Adrenal gland (tissue), 12 donors: ENCODE measurements around the gene HASPIN. TPM values are rescaled to one million over a fixed set of nuclear protein-coding genes. Genes with fewer than 3 reads are reported as not detected.
"Not testable (repeated sequence)": the region's sequence is repeated elsewhere in the genome, so short reads cannot be mapped to it uniquely, and the experiment has no call there.

Experiments used
- DNase-seq, 7 donors: peaks; one replicate each; pipeline ENCODE4 v3.0.0-alpha.2; 2019 to 2020
- H3K27ac ChIP-seq, 5 donors: fragments of 200-600 bp; sonication (generic) in 4 of 5; 1 replicate in 3 of 5; 2 replicates in 2 of 5; pipeline versions ENCODE4 v1.5.1 to v1.8.0; 2016 to 2020; ENCODE audit warnings: mild to moderate bottlenecking in 1 of 5
- H3K27me3 ChIP-seq: fragments of 200-600 bp; 2 replicates; pipeline ENCODE4 v1.8.0; 2021
- H3K36me3 ChIP-seq, 2 donors: fragments of 200-600 bp; replicated peaks in 1 of 2; 1 replicate in 1 of 2; 2 replicates in 1 of 2; pipeline versions ENCODE4 v1.5.1 to v1.8.0; 2018 to 2022
- H3K4me1 ChIP-seq, 2 donors: fragments of 200-600 bp; replicated peaks in 1 of 2; 1 replicate in 1 of 2; 2 replicates in 1 of 2; pipeline versions ENCODE4 v1.5.1 to v1.8.0; 2018 to 2021
- H3K4me3 ChIP-seq, 4 donors: fragments of 200-600 bp; sonication (generic) in 3 of 4; one replicate each; pipeline ENCODE4 v1.5.1; 2016 to 2018
- H3K9me3 ChIP-seq, 3 donors: fragments of 200-600 bp; sonication (generic) in 1 of 3; replicated peaks in 1 of 3; 1 replicate in 2 of 3; 2 replicates in 1 of 3; pipeline versions ENCODE4 v1.5.1 to v1.8.0; 2016 to 2021
- POLR2A ChIP-seq, 2 donors: fragments of 450-650 bp; IDR thresholded peaks; one replicate each; pipeline ENCODE4 v1.6.1; 2017; ENCODE audit warnings: antibody characterized with exemption in 2 of 2, mild to moderate bottlenecking in 2 of 2, moderate library complexity in 1 of 2
- WGBS, 4 donors: extraction: QIAGEN DNeasy Blood & Tissue Kit in 2 of 4; methylation state at CpG; one replicate each; pipeline versions ENCODE4 v1.1.5 to v1.1.7; 2013 to 2017; 5-methylcytosine and 5-hydroxymethylcytosine counted together
- intact Hi-C, 2 donors: fragments of 100-400 bp; cut with DNase I; formaldehyde crosslinking; loops; one replicate each; pipeline versions ENCODE4 v1.14.1 to v1.15.0; 2022 to 2023
- polyA plus RNA-seq, 3 donors: library from polyadenylated mRNA; stranded (reverse); fragments of 200-250 nt in 2 of 3; fragments of 350-450 nt in 1 of 3; fragmentation: Illumina TruSeq in 1 of 3; extraction: RNeasy Lipid Tissue Mini Kit (QIAGEN cat#74804) in 1 of 3; gene quantifications; one replicate each; pipeline ENCODE4 v1.2.3, GENCODE V29; 2013 to 2014
- total RNA-seq, 9 donors: library from RNA; depleted of rRNA in 4 of 9; stranded (reverse); fragments of >200 nt in 4 of 9; fragments of 120-200 nt in 1 of 9; fragmentation: NEBNext Ultra II Directional in 1 of 9; extraction: Animal tissue kit (Norgen Biotek cat#: 25700) in 1 of 9; gene quantifications; one replicate each; pipeline versions ENCODE4 v1.1.0 to v1.2.4, GENCODE V29; 2013 to 2023
- TF ChIP-seq, protein P1 (sequence below), 6 experiments: fragments of 450-650 bp in 4 of 6; fragments of 200-600 bp in 2 of 6; sonication (generic) in 1 of 6; IDR thresholded peaks; 1 replicate in 5 of 6; 2 replicates in 1 of 6; pipeline versions ENCODE4 v1.5.1 to v1.8.0; 2016 to 2021; ENCODE audit warnings: antibody characterized with exemption in 6 of 6, mild to moderate bottlenecking in 2 of 6, moderate library complexity in 1 of 6
- donor health status: healthy with polysubstance abuse.
- donor health status: Bipolar disorder and iron deficiency.
- donor health status: DM: yes; HTN: yes; CAD: no.
- donor health status: DM: no; HTN: no; CAD: no.
- donor health status: DM: no; HTN: no; CAD: no.
- donor health status: DM: yes; HTN: yes; CAD: no.

Gene HASPIN
- total and polyA plus RNA-seq, 12 donors = 0.07 to 1.4 (median 0.39) TPM

DNA sequence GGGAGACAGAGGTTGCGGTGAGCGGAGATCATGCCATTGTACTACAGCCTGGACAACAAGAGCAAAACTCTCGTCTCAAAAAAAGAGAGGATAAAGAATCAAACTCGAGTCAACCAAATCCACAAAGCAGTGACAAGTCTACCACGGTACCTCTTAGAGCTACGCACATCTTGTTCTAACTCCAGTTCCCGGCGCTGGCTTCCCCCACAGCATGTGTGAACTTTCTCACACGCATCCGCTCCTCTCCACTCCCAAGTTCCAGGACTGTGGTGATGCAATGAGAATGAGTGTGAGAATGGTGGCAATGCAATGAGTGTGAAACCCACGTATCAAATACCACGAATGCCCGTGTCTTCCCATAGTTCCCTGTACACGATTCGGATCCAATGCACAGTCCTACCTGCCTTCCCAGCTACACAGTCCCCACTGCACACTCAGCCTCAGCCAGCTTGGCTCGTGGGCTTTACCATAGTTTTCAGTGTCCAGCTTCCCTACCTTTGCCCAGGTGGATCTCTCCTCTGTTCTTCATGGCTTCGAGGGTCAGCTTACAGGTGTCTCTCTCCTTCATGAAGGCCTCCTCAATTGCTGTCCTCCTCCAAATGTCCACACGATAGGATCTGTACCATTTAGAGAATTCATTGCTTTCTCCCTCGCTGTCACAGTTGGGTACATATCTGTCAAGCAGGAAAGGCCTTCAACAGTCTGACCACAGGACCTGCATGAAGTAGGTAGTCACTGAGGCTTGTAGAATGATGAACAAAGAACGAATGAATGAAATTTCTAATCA, 18.6 kb upstream of the HASPIN start:
- intact Hi-C loops = no loop called here
- 84 to 88% (median 87%) methylated on average over 20 of the region's 20 CpGs for WGBS, 4 donors
- TF ChIP-seq POLR2A (IDR thresholded peaks at IDR 0.05) = no peak
- TF ChIP-seq, protein P1, sequence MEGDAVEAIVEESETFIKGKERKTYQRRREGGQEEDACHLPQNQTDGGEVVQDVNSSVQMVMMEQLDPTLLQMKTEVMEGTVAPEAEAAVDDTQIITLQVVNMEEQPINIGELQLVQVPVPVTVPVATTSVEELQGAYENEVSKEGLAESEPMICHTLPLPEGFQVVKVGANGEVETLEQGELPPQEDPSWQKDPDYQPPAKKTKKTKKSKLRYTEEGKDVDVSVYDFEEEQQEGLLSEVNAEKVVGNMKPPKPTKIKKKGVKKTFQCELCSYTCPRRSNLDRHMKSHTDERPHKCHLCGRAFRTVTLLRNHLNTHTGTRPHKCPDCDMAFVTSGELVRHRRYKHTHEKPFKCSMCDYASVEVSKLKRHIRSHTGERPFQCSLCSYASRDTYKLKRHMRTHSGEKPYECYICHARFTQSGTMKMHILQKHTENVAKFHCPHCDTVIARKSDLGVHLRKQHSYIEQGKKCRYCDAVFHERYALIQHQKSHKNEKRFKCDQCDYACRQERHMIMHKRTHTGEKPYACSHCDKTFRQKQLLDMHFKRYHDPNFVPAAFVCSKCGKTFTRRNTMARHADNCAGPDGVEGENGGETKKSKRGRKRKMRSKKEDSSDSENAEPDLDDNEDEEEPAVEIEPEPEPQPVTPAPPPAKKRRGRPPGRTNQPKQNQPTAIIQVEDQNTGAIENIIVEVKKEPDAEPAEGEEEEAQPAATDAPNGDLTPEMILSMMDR (IDR thresholded peaks at IDR 0.05) = no peak
- Histone ChIP-seq H3K4me1 (peaks cover 0 to 7% of the 10 kb centered on the region in 2 donors), H3K4me3 (no peak overlapping the region), H3K9me3 (no peaks in the 10 kb centered on the region), H3K27me3 (no peaks in the 10 kb centered on the region), H3K36me3 (no peaks in the 10 kb centered on the region), H3K27ac (no peak overlapping the region)
- no peak for DNase-seq

DNA sequence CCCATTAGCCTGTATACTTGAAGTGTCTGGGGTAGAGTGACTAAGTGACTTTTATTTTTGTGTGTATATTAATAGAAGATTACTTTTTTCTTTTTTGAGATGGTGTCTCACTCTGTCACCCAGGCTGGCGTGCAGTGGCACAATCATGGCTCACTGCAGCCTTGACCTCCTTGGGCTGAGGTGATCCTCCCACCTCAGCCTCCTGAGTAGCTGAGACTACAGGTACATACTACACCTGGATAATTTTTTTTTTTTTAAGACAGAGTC, 18.1 kb upstream of the HASPIN start:
- H3K4me1 ChIP-seq, H3K36me3 ChIP-seq, H3K9me3 ChIP-seq, H3K27me3 ChIP-seq, H3K4me3 ChIP-seq, intact Hi-C loops, DNase-seq, H3K27ac ChIP-seq: not testable (repeated sequence)
- WGBS, 4 donors = 57 to 100% (median 78%) methylated on average over 1 of the region's 1 CpG

DNA sequence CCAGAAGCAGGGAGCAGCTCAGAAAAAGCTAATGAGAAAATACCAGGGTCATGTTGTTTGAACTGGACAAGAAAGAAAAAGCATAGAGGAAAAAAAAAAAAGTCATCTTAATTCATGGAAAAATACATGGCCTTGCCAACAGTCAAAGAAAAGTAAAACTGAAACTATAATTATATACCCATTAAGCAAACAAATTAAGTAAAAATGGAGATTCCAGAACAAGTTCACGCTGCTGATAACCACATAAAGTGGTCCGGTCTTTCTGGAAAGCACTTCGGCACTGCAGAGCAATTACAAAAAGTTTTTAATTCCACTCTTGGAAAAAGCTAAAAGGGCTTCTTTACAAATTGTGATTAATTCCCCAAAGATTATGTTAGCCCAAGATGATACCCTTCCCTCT, 15.3 kb upstream of the HASPIN start:
- Histone ChIP-seq H3K27me3 (no peaks in the 10 kb centered on the region), H3K36me3 (peaks cover 0 to 5% of the 10 kb centered on the region in 2 donors), H3K4me3 (no peak overlapping the region), H3K9me3 (no peaks in the 10 kb centered on the region), H3K4me1 (peaks cover 0 to 7% of the 10 kb centered on the region in 2 donors), H3K27ac (no peak overlapping the region)
- intact Hi-C loops = no loop called here
- no peak for DNase-seq
- 52 to 75% (median 61%) methylated on average over 3 of the region's 3 CpGs for WGBS, 4 donors
- TF ChIP-seq, protein P1 (IDR thresholded peaks at IDR 0.05) = no peak
- TF ChIP-seq POLR2A (IDR thresholded peaks at IDR 0.05) = no peak

DNA sequence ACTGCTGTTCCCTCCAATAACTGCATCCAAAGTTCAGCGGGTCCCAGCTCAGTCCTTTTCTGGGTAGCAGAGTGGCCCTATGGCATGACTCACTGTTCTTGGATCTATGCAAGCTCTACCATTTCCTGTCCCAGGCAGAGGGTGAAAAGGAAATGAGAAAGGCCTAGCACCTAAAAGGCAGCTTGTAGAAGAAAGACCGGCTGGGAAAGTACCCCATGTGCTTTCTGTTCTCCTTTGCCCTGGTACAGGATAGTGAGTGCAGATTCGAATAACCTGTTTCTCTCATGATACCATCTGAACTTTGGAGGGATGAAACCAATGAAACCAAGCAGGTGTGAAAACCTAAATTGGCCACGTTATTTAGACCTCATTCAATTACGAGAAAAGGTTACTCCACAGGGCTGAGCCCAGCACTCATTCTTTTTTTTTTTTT, 12.7 kb upstream of the HASPIN start:
- H3K27ac ChIP-seq = no peak overlapping the region
- no peaks in the 10 kb centered on the region for H3K9me3 ChIP-seq
- H3K27me3 ChIP-seq = no peaks in the 10 kb centered on the region
- no peak for TF ChIP-seq POLR2A (IDR thresholded peaks at IDR 0.05)
- TF ChIP-seq, protein P1 (IDR thresholded peaks at IDR 0.05) = no peak
- H3K36me3 ChIP-seq = peaks cover 0 to 23% of the 10 kb centered on the region in 2 donors
- no peak overlapping the region for H3K4me3 ChIP-seq
- peaks cover 0 to 7% of the 10 kb centered on the region in 2 donors for H3K4me1 ChIP-seq
- 61 to 71% (median 69%) methylated on average over 5 of the region's 5 CpGs for WGBS, 4 donors
- no peak for DNase-seq
- intact Hi-C loops = no loop called here
